OCI-LY7 (cell line): ENCODE measurements around the gene NAV3. TPM values are rescaled to one million over a fixed set of nuclear protein-coding genes. Genes with fewer than 3 reads are reported as not detected.

ENCODE experiments used
- BruUV-seq: library from RNA; stranded (reverse); fragments of 400-500 nt; replicated peaks from 2 replicates; lab custom pipeline; 2021; lab: Mats Ljungman, UMichigan
- CTCF ChIA-PET: fragments of 300-600 bp; sonication (Branson Sonifier 250); formaldehyde crosslinking; loops from one replicate; lab custom pipeline; 2022; ENCODE audit warnings: antibody characterized with exemption; ENCODE audit not compliant: unreplicated experiment; lab: Charles Lee
- POLR2A ChIA-PET: fragments of 300-600 bp; sonication (Branson Sonifier 250); formaldehyde crosslinking; loops from one replicate; lab custom pipeline; 2022; ENCODE audit warnings: antibody characterized with exemption; lab: Charles Lee
- DNase-seq: peaks from one replicate; pipeline ENCODE4 v3.0.0-alpha.2; 2015; ENCODE audit warnings: low spot score
- H2AFZ ChIP-seq: fragments of 200-600 bp; sonication (generic), shearing (Covaris generic); 2 replicates; pipeline ENCODE4 v1.6.1; 2014; ENCODE audit warnings: mild to moderate bottlenecking, antibody characterized with exemption, low read length, moderate library complexity
- H3K27ac ChIP-seq: fragments of 200-600 bp; sonication (generic); 2 replicates; pipeline ENCODE4 v1.5.1; 2014; ENCODE audit warnings: mixed run types, low read depth, mild to moderate bottlenecking, moderate library complexity, low read length, inconsistent platforms; ENCODE audit not compliant: poor library complexity, severe bottlenecking
- H3K36me3 ChIP-seq: fragments of 200-600 bp; sonication (generic); 2 replicates; pipeline ENCODE4 v1.6.1; 2014; ENCODE audit warnings: mild to moderate bottlenecking, antibody characterized with exemption, low read length, moderate library complexity, mixed read lengths; ENCODE audit not compliant: insufficient read depth
- H3K4me1 ChIP-seq: fragments of 200-600 bp; sonication (generic); 2 replicates; pipeline ENCODE4 v1.5.1; 2014; ENCODE audit warnings: mild to moderate bottlenecking, low read length; ENCODE audit not compliant: insufficient read depth, poor library complexity, severe bottlenecking
- H3K4me2 ChIP-seq: fragments of 200-600 bp; sonication (generic); 2 replicates; pipeline ENCODE4 v1.6.1; 2014; ENCODE audit warnings: mild to moderate bottlenecking, low read length
- H3K4me3 ChIP-seq: fragments of 200-600 bp; sonication (generic); 2 replicates; pipeline ENCODE4 v1.5.1; 2014; ENCODE audit warnings: mild to moderate bottlenecking, low read depth, low read length; ENCODE audit not compliant: poor library complexity, severe bottlenecking
- H3K79me2 ChIP-seq: fragments of 200-600 bp; sonication (generic); 2 replicates; pipeline ENCODE4 v1.6.1; 2016; ENCODE audit warnings: low read depth, mild to moderate bottlenecking, low read length, moderate library complexity, mixed read lengths; ENCODE audit not compliant: insufficient read depth
- H3K9me2 ChIP-seq: fragments of 200-600 bp; sonication (generic); 2 replicates; pipeline ENCODE4 v1.6.1; 2016; ENCODE audit warnings: mild to moderate bottlenecking, low read length, mixed read lengths; ENCODE audit not compliant: insufficient read depth
- H3K9me3 ChIP-seq: fragments of 200-600 bp; sonication (generic); 2 replicates; pipeline ENCODE4 v1.6.1; 2014; ENCODE audit warnings: mild to moderate bottlenecking, mixed run types, low read length, mixed read lengths
- H4K20me1 ChIP-seq: fragments of 200-600 bp; sonication (generic); 2 replicates; pipeline ENCODE4 v1.6.1; 2014; ENCODE audit warnings: mild to moderate bottlenecking, antibody characterized with exemption, low read length, moderate library complexity, mixed read lengths; ENCODE audit not compliant: insufficient read depth
- CTCF ChIP-seq: fragments of 200-600 bp; sonication (generic); conservative IDR thresholded peaks from 2 replicates; pipeline ENCODE4 v1.5.1; 2014; ENCODE audit warnings: mild to moderate bottlenecking, antibody characterized with exemption, low read length, moderate library complexity, mixed read lengths
- EZH2phosphoT487 ChIP-seq: fragments of 200-600 bp; sonication (generic); IDR thresholded peaks from 2 replicates; pipeline ENCODE4 v1.6.1; 2018; ENCODE audit warnings: low read depth, borderline replicate concordance, mild to moderate bottlenecking, mixed run types, antibody characterized with exemption, low read length, moderate library complexity, mixed read lengths
- intact Hi-C: fragments of 100-400 bp; cut with micrococcal nuclease; formaldehyde crosslinking; loops from one replicate; pipeline ENCODE4 v1.10.0; 2022; ENCODE audit not compliant: unreplicated experiment
- total RNA-seq, 2 experiments: library from RNA; depleted of rRNA in 1 of 2; stranded (reverse); fragments of >200 nt in 1 of 2; shearing (Covaris generic) in 1 of 2; gene quantifications; 2 replicates each; pipeline ENCODE4 v1.2.3, GENCODE V29; 2014 to 2022

Gene NAV3
- total RNA-seq, 2 experiments from 2014 or later, result 0.68 to 1.6 TPM

- ChIA-PET POLR2A (interaction anchor here (0.6 kb wide), 1 partner anchor 87 kb away, joined by 4 read pairs; no protein-coding TSS in a partner anchor), CTCF (no interaction called here)
- intact Hi-C loops, result no loop called here
- no peaks in the 10 kb centered on the region for H3K9me2 ChIP-seq
- no peak for DNase-seq
- H3K9me3 ChIP-seq, result no peaks in the 10 kb centered on the region
- H3K4me2 ChIP-seq, result no peak overlapping the region
- H3K4me3 ChIP-seq, result no peak overlapping the region
- H3K36me3 ChIP-seq, result no peaks in the 10 kb centered on the region
- H3K4me1 ChIP-seq, result no peaks in the 10 kb centered on the region
- no TSS peak for BruUV-seq
- no peak overlapping the region for H3K27ac ChIP-seq
- H2AFZ ChIP-seq, result no peak overlapping the region
- H3K79me2 ChIP-seq, result no peaks in the 10 kb centered on the region
- TF ChIP-seq EZH2phosphoT487 (no peak), CTCF (no peak)
- no peaks in the 10 kb centered on the region for H4K20me1 ChIP-seq
Measured at GRCh38 chr12:78155546-78155945, 324.9 kb downstream of the NAV3 start.

GRCh38 chr12:78156751-78157150 lies 326.1 kb downstream of the NAV3 start:
- ChIA-PET POLR2A (interaction anchor here (0.6 kb wide), 1 partner anchor 837 kb away, joined by 4 read pairs; no protein-coding TSS in a partner anchor), CTCF (no interaction called here)
- Histone ChIP-seq H3K4me2 (no peak overlapping the region), H3K4me3 (no peak overlapping the region), H3K27ac (no peak overlapping the region), H3K36me3 (no peaks in the 10 kb centered on the region), H3K9me3 (no peaks in the 10 kb centered on the region), H3K9me2 (no peaks in the 10 kb centered on the region), H4K20me1 (no peaks in the 10 kb centered on the region), H3K79me2 (no peaks in the 10 kb centered on the region), H3K4me1 (no peaks in the 10 kb centered on the region), H2AFZ (no peak overlapping the region)
- intact Hi-C loops, result no loop called here
- TF ChIP-seq CTCF (no peak), EZH2phosphoT487 (no peak)
- DNase-seq, result no peak
- BruUV-seq, result no TSS peak

DNA sequence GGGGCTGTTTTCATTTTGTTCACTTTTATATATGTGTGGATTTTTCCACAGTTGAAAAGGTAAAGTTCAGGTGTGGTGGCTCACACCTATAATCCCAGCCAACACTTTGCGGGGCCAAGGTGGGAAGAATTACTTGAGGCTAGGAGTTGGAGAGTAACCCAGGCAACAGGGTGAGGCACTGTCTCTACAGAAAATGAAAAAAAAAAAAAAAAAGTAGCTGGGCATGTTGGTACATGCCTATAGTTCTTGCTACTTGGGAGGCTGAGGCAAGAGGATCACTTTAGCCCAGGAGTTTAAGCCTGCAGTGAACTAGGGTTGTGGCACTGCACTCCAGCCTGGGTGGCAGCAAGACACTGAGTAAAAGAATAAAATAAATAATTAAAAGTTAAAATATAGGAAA lies 326.5 kb downstream of the NAV3 start:
- Histone ChIP-seq H3K36me3 (no peaks in the 10 kb centered on the region), H3K4me1 (no peaks in the 10 kb centered on the region), H3K9me3 (no peaks in the 10 kb centered on the region), H4K20me1 (no peaks in the 10 kb centered on the region), H3K79me2 (no peaks in the 10 kb centered on the region), H3K9me2 (no peaks in the 10 kb centered on the region), H3K4me3 (no peak overlapping the region), H3K4me2 (no peak overlapping the region), H2AFZ (no peak overlapping the region), H3K27ac (no peak overlapping the region)
- no peak for DNase-seq
- CTCF ChIA-PET, result no interaction called here
- POLR2A ChIA-PET, result interaction anchor here (0.6 kb wide), 1 partner anchor 70 kb away, joined by 3 read pairs; no protein-coding TSS in a partner anchor
- intact Hi-C loops, result no loop called here
- BruUV-seq, result no TSS peak
- no peak for TF ChIP-seq EZH2phosphoT487
- TF ChIP-seq CTCF, result no peak
